Neural cell (in vitro differentiated cells): Measurements from ENCODE around the gene AKAP6. TPM values are rescaled to one million over a fixed set of nuclear protein-coding genes. Genes with fewer than 3 reads are reported as not detected.

Experiments used
- H2AFZ ChIP-seq: fragments of 200-600, 300-800 bp; sonication (generic), shearing (Covaris generic); 2 replicates; pipeline ENCODE4 v1.6.0; 2014; ENCODE audit warnings: low read depth, mild to moderate bottlenecking, antibody characterized with exemption, low read length, moderate library complexity
- H3F3A ChIP-seq: fragments of 200-600 bp; shearing (Covaris generic); 2 replicates; pipeline ENCODE4 v1.6.1; 2016; ENCODE audit warnings: mild to moderate bottlenecking, moderate library complexity, mixed read lengths, antibody characterized with exemption, low read length; ENCODE audit not compliant: insufficient read depth, poor library complexity, severe bottlenecking
- H3K27ac ChIP-seq: fragments of 200-600, 300-800 bp; sonication (generic), shearing (Covaris generic); 2 replicates; pipeline ENCODE4 v1.5.1; 2014; ENCODE audit warnings: mild to moderate bottlenecking, low read length, moderate library complexity
- H3K27me3 ChIP-seq: fragments of 300-800, 200-600 bp; sonication (generic), shearing (Covaris generic); 2 replicates; pipeline ENCODE4 v1.6.0; 2014; ENCODE audit warnings: mild to moderate bottlenecking, low read depth, low read length, moderate library complexity; ENCODE audit not compliant: insufficient read depth
- H3K36me3 ChIP-seq: fragments of 300-800, 200-600 bp; sonication (generic), shearing (Covaris generic); 2 replicates; pipeline ENCODE4 v1.5.1; 2014; ENCODE audit warnings: mild to moderate bottlenecking, antibody characterized with exemption, low read length, moderate library complexity; ENCODE audit not compliant: insufficient read depth
- H3K4me2 ChIP-seq: fragments of 300-800, 200-600 bp; sonication (generic), shearing (Covaris generic); 2 replicates; pipeline ENCODE4 v1.6.0; 2014; ENCODE audit warnings: mild to moderate bottlenecking, low read length
- H3K4me3 ChIP-seq: fragments of 300-800, 200-600 bp; sonication (generic), shearing (Covaris generic); 2 replicates; pipeline ENCODE4 v1.5.1; 2014; ENCODE audit warnings: mild to moderate bottlenecking, low read length, moderate library complexity
- H3K79me2 ChIP-seq: fragments of 200-600 bp; shearing (Covaris generic); replicated peaks from 2 replicates; pipeline ENCODE4 v1.6.0; 2014; ENCODE audit warnings: mild to moderate bottlenecking, low read length, moderate library complexity; ENCODE audit not compliant: insufficient read depth
- H3K9ac ChIP-seq: fragments of 300-800, 200-600 bp; sonication (generic), shearing (Covaris generic); 2 replicates; pipeline ENCODE4 v1.6.1; 2016; ENCODE audit warnings: mild to moderate bottlenecking, low read length, mixed read lengths
- H3K9me2 ChIP-seq: fragments of 200-600 bp; shearing (Covaris generic); 2 replicates; pipeline ENCODE4 v1.6.1; 2016; ENCODE audit warnings: mild to moderate bottlenecking, low read length, mixed read lengths; ENCODE audit not compliant: insufficient read depth
- H3K9me3 ChIP-seq: fragments of 200-600, 300-800 bp; sonication (generic), shearing (Covaris generic); 2 replicates; pipeline ENCODE4 v1.6.1; 2016; ENCODE audit warnings: mild to moderate bottlenecking, mixed run types, low read length, moderate library complexity, mixed read lengths
- H4K20me1 ChIP-seq: fragments of 200-600 bp; shearing (Covaris generic); 2 replicates; pipeline ENCODE4 v1.6.1; 2016; ENCODE audit warnings: mild to moderate bottlenecking, mixed run types; ENCODE audit not compliant: insufficient read depth
- CTCF ChIP-seq: fragments of 450-650 bp; IDR thresholded peaks from 2 replicates; pipeline ENCODE4 v1.5.1; 2014; ENCODE audit warnings: antibody characterized with exemption, mild to moderate bottlenecking, moderate library complexity; ENCODE audit not compliant: poor library complexity, severe bottlenecking
- EP300 ChIP-seq: fragments of 450-650 bp; conservative IDR thresholded peaks from 2 replicates; pipeline ENCODE4 v1.6.1; 2014; ENCODE audit warnings: antibody characterized with exemption, mild to moderate bottlenecking, moderate library complexity; ENCODE audit not compliant: poor library complexity, severe bottlenecking
- EZH2 ChIP-seq: fragments of 200-600, 300-800 bp; shearing (Covaris generic), sonication (generic); IDR thresholded peaks from 2 replicates; pipeline ENCODE4 v1.6.1; 2014; ENCODE audit warnings: antibody characterized with exemption, low read length, borderline replicate concordance, mild to moderate bottlenecking; ENCODE audit not compliant: insufficient read depth, poor library complexity, severe bottlenecking
- MXI1 ChIP-seq: fragments of 450-650 bp; conservative IDR thresholded peaks from 2 replicates; pipeline ENCODE4 v1.6.1; 2014; ENCODE audit warnings: antibody characterized with exemption, mild to moderate bottlenecking; ENCODE audit not compliant: poor library complexity, severe bottlenecking
- POLR2AphosphoS5 ChIP-seq: IDR thresholded peaks from 2 replicates; pipeline ENCODE4 v1.6.1; 2012
- RAD21 ChIP-seq: fragments of 450-650 bp; conservative IDR thresholded peaks from 2 replicates; pipeline ENCODE4 v1.6.1; 2014; ENCODE audit warnings: antibody characterized with exemption, mild to moderate bottlenecking, moderate library complexity
- REST ChIP-seq: IDR thresholded peaks from 2 replicates; pipeline ENCODE4 v1.6.1; 2012; ENCODE audit warnings: borderline replicate concordance
- SMC3 ChIP-seq: fragments of 450-650 bp; conservative IDR thresholded peaks from 2 replicates; pipeline ENCODE4 v1.6.1; 2014; ENCODE audit warnings: antibody characterized with exemption, mild to moderate bottlenecking, moderate library complexity; ENCODE audit not compliant: poor library complexity
- TAF1 ChIP-seq: IDR thresholded peaks from 2 replicates; pipeline ENCODE4 v1.6.1; 2012; ENCODE audit warnings: low read depth
- polyA plus RNA-seq: library from polyadenylated mRNA; depleted of rRNA; stranded (reverse); fragments of >200 nt; gene quantifications from 2 replicates; pipeline ENCODE4 v1.2.3, GENCODE V29; 2014
- small RNA-seq, 3 experiments: library from RNA; depleted of rRNA; stranded (forward); fragments of <200 nt; gene quantifications; one replicate each; pipeline ENCODE3, GENCODE V24; 2012

The AKAP6 gene
- polyA plus RNA-seq, 1 donor from 2014 or later = 15.8 TPM

- Histone ChIP-seq H3K4me3 (no peak overlapping the region), H3K79me2 (no peaks in the 10 kb centered on the region), H3K9ac (no peak overlapping the region), H4K20me1 (no peaks in the 10 kb centered on the region), H3F3A (no peaks in the 10 kb centered on the region), H3K27me3 (no peaks in the 10 kb centered on the region), H3K36me3 (no peaks in the 10 kb centered on the region), H3K27ac (no peak overlapping the region), H3K9me3 (no peaks in the 10 kb centered on the region), H3K9me2 (no peaks in the 10 kb centered on the region), H3K4me2 (no peak overlapping the region), H2AFZ (no peak overlapping the region)
- TF ChIP-seq REST (no peak), RAD21 (no peak), MXI1 (no peak), SMC3 (no peak), POLR2AphosphoS5 (no peak), EZH2 (no peak), EP300 (no peak), CTCF (no peak), TAF1 (no peak)
These were observed 554.1 kb downstream of the AKAP6 start for GRCh38 chr14:32883188-32883587.

Small RNA genes within 50 kb of the gene (small RNA-seq; reads per million reads assigned to genes)
- gene RN7SL660P = 0 to 0.10 (median 0) reads per million in 3 experiments

Other genes with a start within 250 kb of the AKAP6 start
- gene RNU6-7, start 127.3 kb upstream of the AKAP6 start, polyA plus RNA-seq = not detected in 2 replicates
- not detected in 2 replicates for gene RNU6-8, start 126.0 kb upstream of the AKAP6 start, polyA plus RNA-seq